ENCODE data around the gene RTEL1. TPM values are rescaled to one million over a fixed set of nuclear protein-coding genes. Genes with fewer than 3 reads are reported as not detected.
A peak's percentile ranks its signal among the peaks of the same experiment; 100 is the strongest.
"Not testable (repeated sequence)": the region's sequence is repeated elsewhere in the genome, so short reads cannot be mapped to it uniquely, and the experiment has no call there.

RTEL1 gene
- total RNA-seq, 4 donors from 2014 or later, result 8.5 to 38.3 (median 12.7) TPM

DNA sequence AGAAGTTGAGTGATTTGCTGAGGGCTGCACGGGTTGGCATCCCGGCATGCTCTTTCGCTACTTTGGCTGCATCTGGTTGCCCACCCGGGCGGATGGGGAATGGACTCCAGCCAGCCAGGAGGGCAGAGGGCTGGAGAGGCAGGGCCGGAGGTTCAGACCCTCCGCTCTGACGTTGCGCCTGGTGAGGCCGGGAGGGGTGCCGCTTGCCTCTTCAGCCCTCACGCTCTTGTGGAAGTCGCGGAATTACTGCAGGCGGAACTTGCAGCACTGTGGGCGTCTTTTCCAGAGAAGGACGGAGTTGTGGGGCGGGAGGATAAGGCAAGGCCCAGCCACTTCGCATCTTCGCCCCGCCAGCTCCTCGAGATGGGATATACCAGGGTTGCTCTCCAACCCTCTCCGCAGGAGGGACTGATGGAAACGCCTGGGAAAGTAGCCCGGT, 656 bp downstream of the RTEL1 start:
- DNase-seq (ENCODE audit: low spot score in 2 of 2), result no peak
- intact Hi-C loops (cut with DNase I; ENCODE audit: low total_unique reads), result no loop called here
- 2 to 3% methylated on average over 19 to 25 of the region's 25 CpGs for WGBS, 2 donors
- H3K4me3 ChIP-seq (ENCODE audit: low read depth, poor library complexity, severe bottlenecking), result peak overlapping the region; percentile 78
- TF ChIP-seq, protein P1, sequence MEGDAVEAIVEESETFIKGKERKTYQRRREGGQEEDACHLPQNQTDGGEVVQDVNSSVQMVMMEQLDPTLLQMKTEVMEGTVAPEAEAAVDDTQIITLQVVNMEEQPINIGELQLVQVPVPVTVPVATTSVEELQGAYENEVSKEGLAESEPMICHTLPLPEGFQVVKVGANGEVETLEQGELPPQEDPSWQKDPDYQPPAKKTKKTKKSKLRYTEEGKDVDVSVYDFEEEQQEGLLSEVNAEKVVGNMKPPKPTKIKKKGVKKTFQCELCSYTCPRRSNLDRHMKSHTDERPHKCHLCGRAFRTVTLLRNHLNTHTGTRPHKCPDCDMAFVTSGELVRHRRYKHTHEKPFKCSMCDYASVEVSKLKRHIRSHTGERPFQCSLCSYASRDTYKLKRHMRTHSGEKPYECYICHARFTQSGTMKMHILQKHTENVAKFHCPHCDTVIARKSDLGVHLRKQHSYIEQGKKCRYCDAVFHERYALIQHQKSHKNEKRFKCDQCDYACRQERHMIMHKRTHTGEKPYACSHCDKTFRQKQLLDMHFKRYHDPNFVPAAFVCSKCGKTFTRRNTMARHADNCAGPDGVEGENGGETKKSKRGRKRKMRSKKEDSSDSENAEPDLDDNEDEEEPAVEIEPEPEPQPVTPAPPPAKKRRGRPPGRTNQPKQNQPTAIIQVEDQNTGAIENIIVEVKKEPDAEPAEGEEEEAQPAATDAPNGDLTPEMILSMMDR (IDR thresholded peaks at IDR 0.05), result no peak
- TF ChIP-seq POLR2A (IDR thresholded peaks at IDR 0.05), result no peak

DNA sequence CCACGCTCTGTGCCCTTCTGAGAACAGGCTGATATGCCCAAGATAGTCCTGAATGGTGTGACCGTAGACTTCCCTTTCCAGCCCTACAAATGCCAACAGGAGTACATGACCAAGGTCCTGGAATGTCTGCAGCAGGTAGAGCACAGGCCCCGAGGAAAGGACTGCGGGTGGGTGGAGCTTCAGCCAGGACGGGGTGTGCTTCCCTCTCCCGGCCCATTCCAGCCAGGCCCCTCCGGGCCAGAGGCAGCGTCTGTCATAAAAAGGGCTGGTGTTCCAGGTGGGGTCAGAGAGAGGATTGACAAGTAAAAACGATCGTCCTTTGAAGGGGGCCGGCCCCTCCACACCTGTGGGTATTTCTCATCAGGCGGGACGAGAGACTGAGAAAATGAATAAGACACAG, 1.3 kb downstream of the RTEL1 start:
- TF ChIP-seq POLR2A (IDR thresholded peaks at IDR 0.05), result no peak
- TF ChIP-seq, protein P1 (IDR thresholded peaks at IDR 0.05), result no peak
- H3K4me3 ChIP-seq (ENCODE audit: low read depth, poor library complexity, severe bottlenecking), result no peak overlapping the region
- 50 to 63% methylated on average over 13 of the region's 13 CpGs for WGBS, 2 donors
- peak in 1 of 2 donors; percentile 81 for DNase-seq (ENCODE audit: low spot score in 2 of 2)
- intact Hi-C loops (cut with DNase I; ENCODE audit: low total_unique reads), result no loop called here

DNA sequence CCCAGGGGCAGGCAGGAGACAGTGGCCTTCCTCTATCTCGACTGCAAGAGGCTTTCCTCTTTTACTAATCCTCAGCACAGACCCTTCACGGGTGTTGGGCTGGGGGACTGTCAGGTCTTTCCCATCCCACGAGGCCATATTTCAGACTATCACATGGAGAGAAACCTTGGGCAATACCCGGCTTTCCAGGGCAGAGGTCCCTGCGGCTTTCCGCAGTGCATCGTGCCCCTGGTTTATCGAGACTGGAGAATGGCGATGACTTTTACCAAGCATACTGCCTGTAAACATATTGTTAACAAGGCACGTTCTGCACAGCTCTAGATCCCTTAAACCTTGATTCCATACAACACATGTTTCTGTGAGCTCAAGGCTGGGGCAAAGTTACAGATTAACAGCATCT, 2.1 kb downstream of the RTEL1 start:
- H3K4me3 ChIP-seq (ENCODE audit: low read depth, poor library complexity, severe bottlenecking); DNase-seq (ENCODE audit: low spot score in 2 of 2); intact Hi-C loops (cut with DNase I; ENCODE audit: low total_unique reads): not testable (repeated sequence)
- WGBS, 2 donors, result 89 to 92% methylated on average over 10 of the region's 10 CpGs

DNA sequence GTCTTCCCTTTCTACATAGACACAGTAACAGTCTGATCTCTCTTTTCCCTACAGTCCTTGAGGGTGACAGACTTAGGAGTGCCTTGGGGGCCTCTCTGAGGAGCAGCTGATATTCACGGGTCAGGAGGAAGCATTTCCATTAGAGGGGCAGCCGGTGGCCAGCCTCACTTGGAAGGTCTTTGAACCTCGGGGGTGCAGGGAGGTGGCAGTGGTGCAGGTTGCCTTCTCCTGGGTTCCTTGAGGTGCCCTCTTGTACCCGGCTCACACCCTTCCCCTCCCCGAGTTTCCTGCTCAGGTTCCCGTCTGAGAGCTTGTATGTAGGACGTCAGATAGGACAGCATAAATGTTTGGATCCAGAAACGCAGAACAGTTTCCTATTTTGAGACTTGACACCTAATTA, 2.5 kb downstream of the RTEL1 start:
- TF ChIP-seq, protein P1 (IDR thresholded peaks at IDR 0.05), result no peak
- intact Hi-C loops (cut with DNase I; ENCODE audit: low total_unique reads), result no loop called here
- no peak overlapping the region for H3K4me3 ChIP-seq (ENCODE audit: low read depth, poor library complexity, severe bottlenecking)
- DNase-seq (ENCODE audit: low spot score in 2 of 2), result no peak
- 86% methylated on average over 8 of the region's 8 CpGs for WGBS, 2 donors

DNA sequence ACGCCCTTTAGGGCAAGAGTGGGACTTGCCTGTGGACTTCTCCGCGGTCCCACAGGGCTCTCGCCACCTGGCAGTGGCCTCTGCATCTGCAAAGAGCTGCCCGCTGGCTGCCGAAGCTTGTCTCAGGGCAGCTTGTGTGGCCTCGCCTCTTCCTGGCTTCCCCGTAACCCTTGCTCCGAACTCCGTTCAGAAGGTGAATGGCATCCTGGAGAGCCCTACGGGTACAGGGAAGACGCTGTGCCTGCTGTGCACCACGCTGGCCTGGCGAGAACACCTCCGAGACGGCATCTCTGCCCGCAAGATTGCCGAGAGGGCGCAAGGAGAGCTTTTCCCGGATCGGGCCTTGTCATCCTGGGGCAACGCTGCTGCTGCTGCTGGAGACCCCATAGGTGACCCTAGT, 3.0 kb downstream of the RTEL1 start:
- TF ChIP-seq, protein P1 (IDR thresholded peaks at IDR 0.05), result no peak
- no peak for TF ChIP-seq POLR2A (IDR thresholded peaks at IDR 0.05)
- H3K4me3 ChIP-seq (ENCODE audit: low read depth, poor library complexity, severe bottlenecking), result no peak overlapping the region
- no peak for DNase-seq (ENCODE audit: low spot score in 2 of 2)
- WGBS, 2 donors, result 93 to 97% methylated on average over 18 to 19 of the region's 22 CpGs
- intact Hi-C loops (cut with DNase I; ENCODE audit: low total_unique reads), result no loop called here

DNA sequence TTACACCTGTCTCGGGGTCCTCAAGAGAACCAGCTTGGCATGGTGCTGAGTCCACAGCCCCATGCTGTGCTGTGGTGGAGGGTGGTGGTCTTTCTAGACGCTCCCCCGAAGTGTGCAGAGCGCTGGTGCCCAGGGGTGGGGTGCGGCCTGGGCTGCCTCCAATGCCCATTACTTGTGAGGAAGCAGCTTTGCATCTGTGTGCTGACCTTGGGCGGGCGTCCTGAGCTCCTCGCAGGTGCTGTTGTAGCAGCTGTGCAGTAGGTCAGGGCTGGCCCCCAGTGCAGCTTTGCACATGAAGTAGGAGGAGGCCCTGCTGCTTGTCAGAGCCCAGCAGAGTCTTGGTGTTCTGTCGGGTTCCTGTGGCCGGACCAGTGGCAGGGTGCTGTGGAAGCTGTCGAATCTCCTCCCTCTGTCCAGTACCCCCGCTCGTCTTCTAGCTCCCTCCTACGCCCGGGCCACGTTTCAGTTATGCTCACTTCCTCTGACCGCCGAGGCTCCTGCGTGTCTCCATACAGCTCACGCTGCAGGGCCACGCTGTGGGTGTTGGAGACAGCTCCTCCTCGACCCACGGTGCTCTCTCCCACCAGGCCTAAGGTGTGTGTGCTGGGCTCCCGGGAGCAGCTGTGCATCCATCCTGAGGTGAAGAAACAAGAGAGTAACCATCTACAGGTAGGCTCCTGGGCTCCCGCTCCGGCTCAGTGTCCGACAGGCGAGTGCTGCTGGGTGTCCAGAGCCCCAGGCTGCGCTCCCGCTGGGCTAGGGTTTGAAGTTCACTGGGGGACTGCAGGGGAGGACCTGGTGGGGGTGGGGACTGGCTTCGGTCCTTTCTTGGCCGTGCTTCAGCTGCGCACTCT, 4.1 kb downstream of the RTEL1 start:
- intact Hi-C loops (cut with DNase I; ENCODE audit: low total_unique reads), result no loop called here
- DNase-seq (ENCODE audit: low spot score in 2 of 2), result no peak
- 95 to 96% methylated on average over 33 of the region's 33 CpGs for WGBS, 2 donors
- no peak overlapping the region for H3K4me3 ChIP-seq (ENCODE audit: low read depth, poor library complexity, severe bottlenecking)
- TF ChIP-seq POLR2A (IDR thresholded peaks at IDR 0.05), result no peak
- TF ChIP-seq, protein P1 (IDR thresholded peaks at IDR 0.05), result no peak

All from lower leg skin (tissue), 4 donors.